ENCODE data around the gene NABP1.
A peak's percentile ranks its signal among the peaks of the same experiment; 100 is the strongest.

Gene NABP1

GRCh38 chr2:191650896-191651773, 26.8 kb upstream of the NABP1 start:
- DNase-seq, result no peak

GRCh38 chr2:191653667-191654391, 24.1 kb upstream of the NABP1 start:
- no peak for DNase-seq

GRCh38 chr2:191656391-191656790, 21.5 kb upstream of the NABP1 start:
- no peak for DNase-seq

- DNase-seq, result no peak
Measured at GRCh38 chr2:191656792-191657191, 21.1 kb upstream of the NABP1 start.

- no peak for DNase-seq
Measured at GRCh38 chr2:191657977-191658376, 20.0 kb upstream of the NABP1 start.

- no peak for DNase-seq
Measured at GRCh38 chr2:191659198-191659597, 18.7 kb upstream of the NABP1 start.

GRCh38 chr2:191660575-191660974, 17.4 kb upstream of the NABP1 start:
- no peak for DNase-seq

- no peak for DNase-seq
Measured at GRCh38 chr2:191661097-191661924, 16.6 kb upstream of the NABP1 start.

- no peak for DNase-seq
Measured at GRCh38 chr2:191664823-191665677, 12.9 kb upstream of the NABP1 start.

- no peak for DNase-seq
Measured at GRCh38 chr2:191666226-191666625, 11.7 kb upstream of the NABP1 start.

- DNase-seq, result no peak
Measured at GRCh38 chr2:191666732-191667131, 11.2 kb upstream of the NABP1 start.

GRCh38 chr2:191670076-191670475, 7.9 kb upstream of the NABP1 start:
- DNase-seq, result no peak

- no peak for DNase-seq
Measured at GRCh38 chr2:191670787-191671186, 7.1 kb upstream of the NABP1 start.

GRCh38 chr2:191675807-191676721, 1.9 kb upstream of the NABP1 start:
- DNase-seq, result peak; percentile 8

GRCh38 chr2:191676790-191677645, 918 bp upstream of the NABP1 start:
- DNase-seq, result peak; percentile 59

- peak; percentile 69 for DNase-seq
Measured at GRCh38 chr2:191678437-191679100, 633 bp downstream of the NABP1 start.

GRCh38 chr2:191679818-191680600, 2.1 kb downstream of the NABP1 start:
- no peak for DNase-seq

- DNase-seq, result no peak
Measured at GRCh38 chr2:191680639-191681038, 2.7 kb downstream of the NABP1 start.

GRCh38 chr2:191682126-191682525, 4.2 kb downstream of the NABP1 start:
- no peak for DNase-seq
